ENCODE data around the gene FBXO47. TPM values are rescaled to one million over a fixed set of nuclear protein-coding genes. Genes with fewer than 3 reads are reported as not detected.

The FBXO47 gene
- total RNA-seq, 1 donor from 2014 or later = not detected

Other genes starting within 250 kb of the FBXO47 start
- 3.5 and 3.6 TPM in 2 replicates for gene CISD3, start 237.1 kb downstream of the FBXO47 start, total RNA-seq
- 3.7 and 3.8 TPM in 2 replicates for gene PCGF2, start 219.1 kb downstream of the FBXO47 start, total RNA-seq
- 354 and 411 TPM in 2 replicates for gene PSMB3, start 214.7 kb downstream of the FBXO47 start, total RNA-seq
- 23.1 and 36.7 TPM in 2 replicates for gene PIP4K2B, start 167.8 kb downstream of the FBXO47 start, total RNA-seq
- 6.1 and 7.5 TPM in 2 replicates for gene CWC25, start 142.1 kb downstream of the FBXO47 start, total RNA-seq
- 1,108 and 1,906 TPM in 2 replicates for gene RPL23, start 113.7 kb downstream of the FBXO47 start, total RNA-seq
- 50.8 and 60.4 TPM in 2 replicates for gene LASP1, start 97.3 kb downstream of the FBXO47 start, total RNA-seq
- gene PLXDC1, start 184.2 kb upstream of the FBXO47 start, total RNA-seq = not detected in 2 replicates
- not detected in 2 replicates for gene ARL5C, start 198.8 kb upstream of the FBXO47 start, total RNA-seq
- 0.65 and 0.99 TPM in 2 replicates for gene CACNB1, start 230.3 kb upstream of the FBXO47 start, total RNA-seq
- 1,196 TPM in 2 replicates for gene RPL19, start 232.9 kb upstream of the FBXO47 start, total RNA-seq